GM21528 (cell line): ENCODE data around the gene POM121C.
"Not testable (repeated sequence)": the region's sequence is repeated elsewhere in the genome, so short reads cannot be mapped to it uniquely, and the experiment has no call there.

Experiments used
- ATAC-seq: cut with Tn5 transposase; IDR thresholded peaks from one replicate; pipeline ENCODE4 v1.9.1; 2021; ENCODE audit warnings: mild to moderate bottlenecking, moderate library complexity; ENCODE audit not compliant: unreplicated experiment, low FRiP score

Gene POM121C

GRCh38 chr7:75485979-75486643 lies at the start of gene POM121C:
Gene POM121C (minus strand): TSS chr7:75486299. CDS start chr7:75441496, 44,803 bp downstream.
- ATAC-seq: peak; percentile 99

- no peak for ATAC-seq
Observed at GRCh38 chr7:75534727-75535307, 48.7 kb upstream of the POM121C start.

- ATAC-seq: no peak
Observed at GRCh38 chr7:75533926-75534325, 47.8 kb upstream of the POM121C start.

- ATAC-seq: no peak
Observed at GRCh38 chr7:75532639-75533038, 46.5 kb upstream of the POM121C start.

GRCh38 chr7:75531359-75531821 lies 45.3 kb upstream of the POM121C start:
- no peak for ATAC-seq

GRCh38 chr7:75527224-75527722 lies 41.2 kb upstream of the POM121C start:
- not testable (repeated sequence) for ATAC-seq

GRCh38 chr7:75521727-75522126 lies 35.6 kb upstream of the POM121C start:
- ATAC-seq: not testable (repeated sequence)

GRCh38 chr7:75518842-75519241 lies 32.7 kb upstream of the POM121C start:
- not testable (repeated sequence) for ATAC-seq

- not testable (repeated sequence) for ATAC-seq
Observed at GRCh38 chr7:75509033-75509432, 22.9 kb upstream of the POM121C start.

- ATAC-seq: not testable (repeated sequence)
Observed at GRCh38 chr7:75492020-75492419, 5.9 kb upstream of the POM121C start, which contains the start of gene SPDYE5. Gene SPDYE5 (plus strand): TSS chr7:75492320. CDS start chr7:75494048, 1,728 bp downstream.

GRCh38 chr7:75485355-75485978 lies 632 bp downstream of the POM121C start:
- not testable (repeated sequence) for ATAC-seq

- ATAC-seq: not testable (repeated sequence)
Observed at GRCh38 chr7:75480313-75480712, 5.8 kb downstream of the POM121C start.

- not testable (repeated sequence) for ATAC-seq
Observed at GRCh38 chr7:75477457-75477856, 8.6 kb downstream of the POM121C start.

GRCh38 chr7:75470166-75470565 lies 15.9 kb downstream of the POM121C start:
- not testable (repeated sequence) for ATAC-seq

- not testable (repeated sequence) for ATAC-seq
Observed at GRCh38 chr7:75460541-75460940, 25.6 kb downstream of the POM121C start.

- ATAC-seq: not testable (repeated sequence)
Observed at GRCh38 chr7:75458034-75458433, 28.1 kb downstream of the POM121C start.

GRCh38 chr7:75456403-75456802 lies 29.7 kb downstream of the POM121C start:
- ATAC-seq: not testable (repeated sequence)

GRCh38 chr7:75452494-75452955 lies 33.6 kb downstream of the POM121C start:
- peak; percentile 74 for ATAC-seq

- ATAC-seq: not testable (repeated sequence)
Observed at GRCh38 chr7:75449946-75450345, 36.2 kb downstream of the POM121C start.

- ATAC-seq: peak; percentile 87
Observed at GRCh38 chr7:75442465-75443111, 43.5 kb downstream of the POM121C start.

GRCh38 chr7:75442101-75442464 lies 44.0 kb downstream of the POM121C start:
- peak; percentile 46 for ATAC-seq
